Camera-type eye (tissue), 1 donor: ENCODE data around the gene ASIC4. TPM values are rescaled to one million over a fixed set of nuclear protein-coding genes. Genes with fewer than 3 reads are reported as not detected.

ENCODE experiments used
- total RNA-seq: library from RNA; depleted of rRNA; stranded (reverse); fragments of >200 nt; gene quantifications from one replicate; pipeline ENCODE4 v1.2.3, GENCODE V29; 2014

The ASIC4 gene, protein sequence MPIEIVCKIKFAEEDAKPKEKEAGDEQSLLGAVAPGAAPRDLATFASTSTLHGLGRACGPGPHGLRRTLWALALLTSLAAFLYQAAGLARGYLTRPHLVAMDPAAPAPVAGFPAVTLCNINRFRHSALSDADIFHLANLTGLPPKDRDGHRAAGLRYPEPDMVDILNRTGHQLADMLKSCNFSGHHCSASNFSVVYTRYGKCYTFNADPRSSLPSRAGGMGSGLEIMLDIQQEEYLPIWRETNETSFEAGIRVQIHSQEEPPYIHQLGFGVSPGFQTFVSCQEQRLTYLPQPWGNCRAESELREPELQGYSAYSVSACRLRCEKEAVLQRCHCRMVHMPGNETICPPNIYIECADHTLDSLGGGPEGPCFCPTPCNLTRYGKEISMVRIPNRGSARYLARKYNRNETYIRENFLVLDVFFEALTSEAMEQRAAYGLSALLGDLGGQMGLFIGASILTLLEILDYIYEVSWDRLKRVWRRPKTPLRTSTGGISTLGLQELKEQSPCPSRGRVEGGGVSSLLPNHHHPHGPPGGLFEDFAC
- 28.8 TPM for total RNA-seq

GRCh38 chr2:219514196-219514761 is at the start of gene ASIC4:
Gene ASIC4, plus strand, starts transcription at chr2:219514482. Its CDS starts 243 bp downstream, at chr2:219514725.

DNA sequence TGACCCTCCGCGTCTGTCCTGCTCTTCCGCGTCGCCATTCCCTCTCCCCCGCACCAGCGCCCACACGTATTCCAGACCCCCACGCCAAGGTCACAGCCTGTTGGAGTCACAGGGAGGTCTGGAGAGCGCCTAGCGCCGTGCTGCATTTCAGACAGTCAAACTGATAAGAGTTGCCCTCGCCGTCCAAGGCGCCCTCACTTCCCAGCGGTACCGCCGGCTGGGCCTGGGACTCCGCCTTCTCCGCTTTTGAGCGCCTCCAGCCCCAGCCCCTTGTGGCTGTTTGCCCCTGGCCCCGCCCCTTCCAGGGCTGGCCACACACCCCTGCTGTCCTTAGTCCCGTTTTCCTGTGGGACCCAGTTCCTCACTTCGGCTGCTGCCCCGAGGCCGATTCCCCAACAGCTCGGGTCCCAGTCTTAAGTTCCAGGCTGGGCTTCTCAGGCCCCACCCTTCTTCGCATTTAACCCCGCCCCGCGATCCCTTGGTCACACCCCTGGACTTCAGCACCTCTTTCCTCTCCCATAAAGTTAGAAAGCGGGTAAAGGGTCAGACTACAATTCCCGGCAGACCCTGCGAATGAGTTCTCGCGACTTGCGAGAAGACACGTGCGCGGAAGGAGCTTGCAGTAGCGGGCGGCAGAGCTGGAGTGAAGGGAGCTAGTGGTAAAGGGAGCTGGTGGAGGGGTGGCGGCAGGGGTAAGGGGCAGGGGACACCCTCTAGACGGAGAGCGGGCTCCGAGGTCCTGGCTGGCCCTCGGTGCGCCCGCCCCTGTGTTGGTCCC is 15.8 kb upstream of the ASIC4 start, which contains the start of gene GMPPA:
Gene GMPPA (plus strand): TSS at position 612 of the 778 bp plus-strand sequence. CDS start 1,085 bp downstream, outside the sequence.

DNA sequence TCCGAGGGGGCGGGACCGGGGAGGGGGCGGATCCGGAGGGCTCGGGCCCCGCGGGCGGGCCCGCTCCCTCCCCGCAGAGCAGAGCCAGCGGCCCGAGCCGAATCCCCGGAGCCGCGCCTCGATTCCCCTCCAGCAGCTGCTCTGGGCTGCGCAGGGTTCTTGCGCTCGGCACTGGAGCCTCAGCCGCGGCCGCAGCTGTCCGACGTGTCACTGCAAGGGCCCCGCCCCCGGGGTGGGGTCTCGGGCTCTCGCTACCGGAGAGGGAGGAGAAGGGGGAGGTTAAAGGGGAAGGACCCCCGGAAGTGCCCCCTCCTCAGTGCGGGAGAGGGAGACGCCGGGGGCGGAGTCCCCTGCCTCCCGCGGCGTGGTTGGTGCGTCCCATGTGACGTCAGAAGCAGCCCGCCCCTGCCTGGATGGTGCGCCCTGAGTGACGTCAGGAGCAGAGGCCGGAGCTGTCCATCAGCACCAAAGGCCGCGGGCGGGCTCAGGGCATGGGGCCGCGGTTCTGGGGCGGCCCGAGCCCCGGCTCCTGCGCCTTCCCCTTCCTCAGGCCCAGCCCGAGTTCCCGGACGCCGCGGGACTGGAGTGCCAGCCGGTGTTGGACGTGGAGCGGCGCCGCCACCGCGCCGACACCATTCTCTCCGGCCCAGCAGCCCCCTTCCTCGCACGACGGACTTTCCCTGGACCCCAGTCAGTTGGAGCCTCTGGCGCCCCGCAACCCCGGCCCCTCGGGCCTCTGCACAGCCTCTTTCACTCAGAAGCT is 29.5 kb downstream of the ASIC4 start, which contains the start of the genes CHPF and TMEM198:
Gene CHPF (minus strand): TSS at position 214 of the 763 bp plus-strand sequence. CDS start 271 bp downstream, outside the sequence.
Gene TMEM198 (plus strand): TSS at position 433 of the 763 bp plus-strand sequence. CDS start 700 bp downstream, outside the sequence.

GRCh38 chr2:219571311-219572236 is 57.3 kb downstream of the ASIC4 start, which contains the start of gene OBSL1:
Gene OBSL1, minus strand, starts transcription at chr2:219571539. Its CDS starts 307 bp downstream, at chr2:219571232.

GRCh38 chr2:219572237-219573001 is 58.1 kb downstream of the ASIC4 start, which contains the start of gene INHA:
Gene INHA, plus strand, starts transcription at chr2:219572310. Its CDS starts 65 bp downstream, at chr2:219572375.

Other genes with a start within 250 kb of the ASIC4 start
- gene DNAJB2, start 235.1 kb upstream of the ASIC4 start, total RNA-seq = 91.9 TPM
- gene PTPRN, start 205.1 kb upstream of the ASIC4 start, total RNA-seq = 22.0 TPM
- gene RESP18, start 181.7 kb upstream of the ASIC4 start, total RNA-seq = not detected
- gene DNPEP, start 126.6 kb upstream of the ASIC4 start, total RNA-seq = 32.5 TPM
- 249 TPM for gene DES, start 96.1 kb upstream of the ASIC4 start, total RNA-seq
- 17.4 TPM for gene SPEG, start 79.6 kb upstream of the ASIC4 start, total RNA-seq
- gene GMPPA, start 15.6 kb upstream of the ASIC4 start, total RNA-seq = 25.4 TPM
- 165 TPM for gene CHPF, start 29.3 kb downstream of the ASIC4 start, total RNA-seq
- gene TMEM198, start 29.5 kb downstream of the ASIC4 start, total RNA-seq = 8.6 TPM
- gene OBSL1, start 57.1 kb downstream of the ASIC4 start, total RNA-seq = 149 TPM
- 0.82 TPM for gene INHA, start 57.8 kb downstream of the ASIC4 start, total RNA-seq
- gene STK11IP, start 83.4 kb downstream of the ASIC4 start, total RNA-seq = 29.1 TPM
- gene SLC4A3, start 113.1 kb downstream of the ASIC4 start, total RNA-seq = 9.8 TPM